SU-DHL-6 (cell line): ENCODE measurements around the gene SPINT4.

Experiments used
- EZH2phosphoT487 ChIP-seq: fragments of 200-600 bp; sonication (generic), shearing (Covaris generic); conservative IDR thresholded peaks from 2 replicates; pipeline ENCODE4 v1.6.1; 2018; ENCODE audit warnings: mild to moderate bottlenecking, antibody characterized with exemption, low read length, moderate library complexity, mixed read lengths
- TF ChIP-seq, protein P1 (sequence below): fragments of 200-600 bp; sonication (generic); IDR thresholded peaks from one replicate; pipeline ENCODE4 v1.5.1; 2017; ENCODE audit warnings: antibody characterized with exemption, mild to moderate bottlenecking, low read length, moderate library complexity; ENCODE audit not compliant: insufficient read depth, poor library complexity, severe bottlenecking

GRCh38 chr20:45771182-45771759, 49.1 kb downstream of the SPINT4 start:
- TF ChIP-seq, protein P1, sequence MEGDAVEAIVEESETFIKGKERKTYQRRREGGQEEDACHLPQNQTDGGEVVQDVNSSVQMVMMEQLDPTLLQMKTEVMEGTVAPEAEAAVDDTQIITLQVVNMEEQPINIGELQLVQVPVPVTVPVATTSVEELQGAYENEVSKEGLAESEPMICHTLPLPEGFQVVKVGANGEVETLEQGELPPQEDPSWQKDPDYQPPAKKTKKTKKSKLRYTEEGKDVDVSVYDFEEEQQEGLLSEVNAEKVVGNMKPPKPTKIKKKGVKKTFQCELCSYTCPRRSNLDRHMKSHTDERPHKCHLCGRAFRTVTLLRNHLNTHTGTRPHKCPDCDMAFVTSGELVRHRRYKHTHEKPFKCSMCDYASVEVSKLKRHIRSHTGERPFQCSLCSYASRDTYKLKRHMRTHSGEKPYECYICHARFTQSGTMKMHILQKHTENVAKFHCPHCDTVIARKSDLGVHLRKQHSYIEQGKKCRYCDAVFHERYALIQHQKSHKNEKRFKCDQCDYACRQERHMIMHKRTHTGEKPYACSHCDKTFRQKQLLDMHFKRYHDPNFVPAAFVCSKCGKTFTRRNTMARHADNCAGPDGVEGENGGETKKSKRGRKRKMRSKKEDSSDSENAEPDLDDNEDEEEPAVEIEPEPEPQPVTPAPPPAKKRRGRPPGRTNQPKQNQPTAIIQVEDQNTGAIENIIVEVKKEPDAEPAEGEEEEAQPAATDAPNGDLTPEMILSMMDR, result peak; percentile 90
- TF ChIP-seq EZH2phosphoT487, result no peak
